ENCODE results near the gene CLDN9. TPM values are rescaled to one million over a fixed set of nuclear protein-coding genes. Genes with fewer than 3 reads are reported as not detected.

Gene CLDN9
- total and polyA plus RNA-seq, 2 experiments from 2014 or later, result 0.09 TPM; not detected in 1

DNA sequence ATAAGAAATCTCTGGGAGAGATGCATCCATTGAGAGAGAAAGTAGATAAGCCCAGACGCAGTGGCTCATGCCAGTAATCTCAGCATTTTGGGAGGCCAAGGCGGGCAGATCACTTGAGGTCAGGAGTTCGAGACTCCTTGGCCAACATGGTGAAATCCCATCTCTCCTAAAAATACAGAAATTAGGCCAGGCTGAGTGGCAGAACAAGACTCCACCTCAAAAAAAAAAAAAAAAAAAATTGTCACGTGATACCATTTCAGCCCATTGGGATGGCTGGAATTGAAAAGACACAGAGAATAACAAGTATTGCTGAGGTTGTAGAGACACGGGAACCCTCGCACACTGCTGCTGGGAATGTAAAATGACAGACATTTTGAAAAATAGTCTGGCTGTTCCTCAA, 49.8 kb downstream of the CLDN9 start:
- Histone ChIP-seq H3K4me1 (ENCODE audit: insufficient read depth) (peaks cover 5% of the 10 kb centered on the region), H3K4me2 (ENCODE audit: unreplicated experiment) (no peak overlapping the region), H3K36me3 (ENCODE audit: low read depth) (no peaks in the 10 kb centered on the region), H3K27ac (no peak overlapping the region), H3K9ac (no peak overlapping the region), H3K9me3 (ENCODE audit: low read depth) (no peaks in the 10 kb centered on the region), H3K27me3 (replicated peaks; ENCODE audit: insufficient read depth) (no peaks in the 10 kb centered on the region), H3K79me2 (ENCODE audit: insufficient read depth) (no peaks in the 10 kb centered on the region), H3K4me3 (no peak overlapping the region), H3K9me2 (ENCODE audit: insufficient read depth) (no peaks in the 10 kb centered on the region), H4K20me1 (ENCODE audit: insufficient read depth) (no peaks in the 10 kb centered on the region), H2AFZ (no peak overlapping the region), H3F3A (ENCODE audit: insufficient read depth) (no peaks in the 10 kb centered on the region)
- 82 to 86% methylated on average over 6 of the region's 6 CpGs for WGBS, 2 experiments (ENCODE audit: low coverage in 1 of 2, low lambda C conversion rate in 2 of 2, missing lambda C conversion rate in 2 of 2)
- DNase-seq, result no peak
- TF ChIP-seq EZH2phosphoT487 (IDR thresholded peaks at IDR 0.05; ENCODE audit: insufficient read depth, low read depth), result no peak
- no peak for TF ChIP-seq EZH2 (IDR thresholded peaks at IDR 0.05; ENCODE audit: insufficient read depth, poor library complexity, severe bottlenecking)
- in situ Hi-C loops (cut with MboI), result no loop called here

DNA sequence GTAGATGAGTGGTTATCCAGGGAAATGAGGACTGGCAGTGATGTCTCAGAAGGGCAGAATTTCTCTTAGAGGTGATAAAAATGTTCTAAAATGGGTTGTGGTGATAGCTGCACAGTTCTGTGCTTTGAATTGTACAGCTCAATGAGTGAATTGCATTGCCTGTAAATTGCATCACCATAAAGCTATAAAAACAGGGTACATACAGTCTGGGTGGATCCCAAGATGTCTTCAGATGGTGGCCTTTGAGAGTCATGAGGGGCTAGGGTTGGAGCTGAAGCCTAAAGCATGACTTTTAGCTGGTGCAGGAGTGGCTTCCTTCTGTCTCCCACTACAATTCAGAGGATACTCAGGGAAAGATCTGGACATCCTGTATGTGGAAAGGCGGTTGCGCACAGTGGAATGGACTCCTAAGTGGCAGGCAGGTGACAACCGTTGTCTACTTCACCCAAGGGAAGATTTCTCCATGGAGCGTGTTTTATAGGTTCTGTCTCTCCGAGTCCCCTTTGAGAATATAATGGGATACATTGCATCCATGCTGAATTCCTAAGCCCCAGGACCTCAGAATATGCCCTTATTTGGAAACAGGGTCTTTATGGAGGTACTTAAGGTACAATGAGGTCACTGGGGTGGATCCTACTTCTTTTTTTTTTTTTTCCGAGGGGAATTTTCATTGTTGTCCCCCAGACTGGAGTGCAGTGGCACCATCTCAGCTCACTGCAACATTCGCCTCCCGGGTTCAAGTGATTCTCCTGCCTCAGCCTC, 51.1 kb downstream of the CLDN9 start:
- H3K27me3 ChIP-seq (replicated peaks; ENCODE audit: insufficient read depth), result no peaks in the 10 kb centered on the region
- H3K4me1 ChIP-seq (ENCODE audit: insufficient read depth), result peaks cover 5% of the 10 kb centered on the region
- 83 to 85% methylated on average over 8 of the region's 8 CpGs for WGBS, 2 experiments (ENCODE audit: low coverage in 1 of 2, low lambda C conversion rate in 2 of 2, missing lambda C conversion rate in 2 of 2)
- H3K4me3 ChIP-seq, result no peak overlapping the region
- TF ChIP-seq EZH2 (IDR thresholded peaks at IDR 0.05; ENCODE audit: insufficient read depth, poor library complexity, severe bottlenecking) (no peak), EZH2phosphoT487 (IDR thresholded peaks at IDR 0.05; ENCODE audit: insufficient read depth, low read depth) (no peak)
- in situ Hi-C loops (cut with MboI), result no loop called here
- no peak overlapping the region for H3K9ac ChIP-seq
- DNase-seq, result no peak
- H2AFZ ChIP-seq, result no peak overlapping the region
- no peak overlapping the region for H3K27ac ChIP-seq
- H3K9me2 ChIP-seq (ENCODE audit: insufficient read depth), result no peaks in the 10 kb centered on the region
- H3K79me2 ChIP-seq (ENCODE audit: insufficient read depth), result no peaks in the 10 kb centered on the region
- H3K4me2 ChIP-seq (ENCODE audit: unreplicated experiment), result no peak overlapping the region
- no peaks in the 10 kb centered on the region for H4K20me1 ChIP-seq (ENCODE audit: insufficient read depth)
- no peaks in the 10 kb centered on the region for H3F3A ChIP-seq (ENCODE audit: insufficient read depth)
- H3K9me3 ChIP-seq (ENCODE audit: low read depth), result no peaks in the 10 kb centered on the region
- no peaks in the 10 kb centered on the region for H3K36me3 ChIP-seq (ENCODE audit: low read depth)

Small RNAs within 50 kb of the gene (small RNA-seq; reads per million reads assigned to genes)
- gene LINC00514 (ENCODE audit: low read depth, low replicate concordance), result not detected

Other genes with a start within 250 kb of the CLDN9 start
- 320 and 713 TPM in 2 replicates for gene ELOB, start 235.6 kb upstream of the CLDN9 start, total RNA-seq (2014; rRNA removed; shearing (Covaris generic))
- 565 and 586 TPM in 2 replicates for gene ELOB, start 235.6 kb upstream of the CLDN9 start, polyA plus RNA-seq (2016; fragmentation: Nextera tagmentation; extraction: Ambion mirVana)
- not detected in 2 replicates for gene PRSS33, start 225.4 kb upstream of the CLDN9 start, total RNA-seq (2014; rRNA removed; shearing (Covaris generic))
- gene PRSS33, start 225.4 kb upstream of the CLDN9 start, polyA plus RNA-seq (2016; fragmentation: Nextera tagmentation; extraction: Ambion mirVana), result not detected in 2 replicates
- not detected in 2 replicates for gene PRSS41, start 214.5 kb upstream of the CLDN9 start, total RNA-seq (2014; rRNA removed; shearing (Covaris generic))
- not detected in 2 replicates for gene PRSS41, start 214.5 kb upstream of the CLDN9 start, polyA plus RNA-seq (2016; fragmentation: Nextera tagmentation; extraction: Ambion mirVana)
- not detected in 2 replicates for gene PRSS21, start 195.7 kb upstream of the CLDN9 start, total RNA-seq (2014; rRNA removed; shearing (Covaris generic))
- not detected in 2 replicates for gene PRSS21, start 195.7 kb upstream of the CLDN9 start, polyA plus RNA-seq (2016; fragmentation: Nextera tagmentation; extraction: Ambion mirVana)
- gene ZG16B, start 182.6 kb upstream of the CLDN9 start, total RNA-seq (2014; rRNA removed; shearing (Covaris generic)), result not detected in 2 replicates
- not detected in 2 replicates for gene ZG16B, start 182.6 kb upstream of the CLDN9 start, polyA plus RNA-seq (2016; fragmentation: Nextera tagmentation; extraction: Ambion mirVana)
- not detected in 2 replicates for gene PRSS22, start 154.8 kb upstream of the CLDN9 start, total RNA-seq (2014; rRNA removed; shearing (Covaris generic))
- not detected in 2 replicates for gene PRSS22, start 154.8 kb upstream of the CLDN9 start, polyA plus RNA-seq (2016; fragmentation: Nextera tagmentation; extraction: Ambion mirVana)
- 60.3 and 112 TPM in 2 replicates for gene FLYWCH2, start 129.7 kb upstream of the CLDN9 start, total RNA-seq (2014; rRNA removed; shearing (Covaris generic))
- 48.6 and 53.6 TPM in 2 replicates for gene FLYWCH2, start 129.7 kb upstream of the CLDN9 start, polyA plus RNA-seq (2016; fragmentation: Nextera tagmentation; extraction: Ambion mirVana)
- 43.3 and 44.7 TPM in 2 replicates for gene FLYWCH1, start 101.0 kb upstream of the CLDN9 start, total RNA-seq (2014; rRNA removed; shearing (Covaris generic))
- gene FLYWCH1, start 101.0 kb upstream of the CLDN9 start, polyA plus RNA-seq (2016; fragmentation: Nextera tagmentation; extraction: Ambion mirVana), result 16.0 and 18.7 TPM in 2 replicates
- not detected in 2 replicates for gene KREMEN2, start 48.6 kb upstream of the CLDN9 start, total RNA-seq (2014; rRNA removed; shearing (Covaris generic))
- not detected in 2 replicates for gene KREMEN2, start 48.6 kb upstream of the CLDN9 start, polyA plus RNA-seq (2016; fragmentation: Nextera tagmentation; extraction: Ambion mirVana)
- gene PAQR4, start 43.6 kb upstream of the CLDN9 start, total RNA-seq (2014; rRNA removed; shearing (Covaris generic)), result 7.7 and 11.3 TPM in 2 replicates
- gene PAQR4, start 43.6 kb upstream of the CLDN9 start, polyA plus RNA-seq (2016; fragmentation: Nextera tagmentation; extraction: Ambion mirVana), result 5.1 and 5.6 TPM in 2 replicates
- 11.0 and 15.6 TPM in 2 replicates for gene PKMYT1, start 32.5 kb upstream of the CLDN9 start, total RNA-seq (2014; rRNA removed; shearing (Covaris generic))
- 21.1 TPM in 2 replicates for gene PKMYT1, start 32.5 kb upstream of the CLDN9 start, polyA plus RNA-seq (2016; fragmentation: Nextera tagmentation; extraction: Ambion mirVana)
- not detected in 2 replicates for gene CLDN6, start 5.3 kb downstream of the CLDN9 start, total RNA-seq (2014; rRNA removed; shearing (Covaris generic))
- gene CLDN6, start 5.3 kb downstream of the CLDN9 start, polyA plus RNA-seq (2016; fragmentation: Nextera tagmentation; extraction: Ambion mirVana), result 0.32 and 0.33 TPM in 2 replicates
- gene TNFRSF12A, start 7.4 kb downstream of the CLDN9 start, total RNA-seq (2014; rRNA removed; shearing (Covaris generic)), result 700 and 735 TPM in 2 replicates
- 864 and 895 TPM in 2 replicates for gene TNFRSF12A, start 7.4 kb downstream of the CLDN9 start, polyA plus RNA-seq (2016; fragmentation: Nextera tagmentation; extraction: Ambion mirVana)
- 5.8 and 7.2 TPM in 2 replicates for gene HCFC1R1, start 11.0 kb downstream of the CLDN9 start, total RNA-seq (2014; rRNA removed; shearing (Covaris generic))
- 53.2 and 60.4 TPM in 2 replicates for gene HCFC1R1, start 11.0 kb downstream of the CLDN9 start, polyA plus RNA-seq (2016; fragmentation: Nextera tagmentation; extraction: Ambion mirVana)
- 12.3 and 17.7 TPM in 2 replicates for gene THOC6, start 11.1 kb downstream of the CLDN9 start, total RNA-seq (2014; rRNA removed; shearing (Covaris generic))
- 18.1 and 22.4 TPM in 2 replicates for gene THOC6, start 11.1 kb downstream of the CLDN9 start, polyA plus RNA-seq (2016; fragmentation: Nextera tagmentation; extraction: Ambion mirVana)
- gene BICDL2, start 24.0 kb downstream of the CLDN9 start, total RNA-seq (2014; rRNA removed; shearing (Covaris generic)), result 0.11 TPM in 1 of 2 replicates, not detected in the other
- 0.30 and 0.63 TPM in 2 replicates for gene BICDL2, start 24.0 kb downstream of the CLDN9 start, polyA plus RNA-seq (2016; fragmentation: Nextera tagmentation; extraction: Ambion mirVana)
- gene MMP25, start 33.6 kb downstream of the CLDN9 start, total RNA-seq (2014; rRNA removed; shearing (Covaris generic)), result not detected in 2 replicates
- 0.16 and 0.23 TPM in 2 replicates for gene MMP25, start 33.6 kb downstream of the CLDN9 start, polyA plus RNA-seq (2016; fragmentation: Nextera tagmentation; extraction: Ambion mirVana)
- gene IL32, start 52.7 kb downstream of the CLDN9 start, total RNA-seq (2014; rRNA removed; shearing (Covaris generic)), result 0.76 TPM in 1 of 2 replicates, not detected in the other
- gene IL32, start 52.7 kb downstream of the CLDN9 start, polyA plus RNA-seq (2016; fragmentation: Nextera tagmentation; extraction: Ambion mirVana), result 0.56 and 1.0 TPM in 2 replicates
- gene ZSCAN10, start 86.4 kb downstream of the CLDN9 start, total RNA-seq (2014; rRNA removed; shearing (Covaris generic)), result not detected in 2 replicates
- gene ZSCAN10, start 86.4 kb downstream of the CLDN9 start, polyA plus RNA-seq (2016; fragmentation: Nextera tagmentation; extraction: Ambion mirVana), result 0.08 TPM in 1 of 2 replicates, not detected in the other
- 12.5 and 14.6 TPM in 2 replicates for gene ZNF205, start 99.7 kb downstream of the CLDN9 start, total RNA-seq (2014; rRNA removed; shearing (Covaris generic))
- 4.2 and 4.4 TPM in 2 replicates for gene ZNF205, start 99.7 kb downstream of the CLDN9 start, polyA plus RNA-seq (2016; fragmentation: Nextera tagmentation; extraction: Ambion mirVana)
- 7.3 and 7.7 TPM in 2 replicates for gene ZNF213, start 122.1 kb downstream of the CLDN9 start, total RNA-seq (2014; rRNA removed; shearing (Covaris generic))
- 5.3 and 5.4 TPM in 2 replicates for gene ZNF213, start 122.1 kb downstream of the CLDN9 start, polyA plus RNA-seq (2016; fragmentation: Nextera tagmentation; extraction: Ambion mirVana)
- 5.3 TPM in 1 of 2 replicates, not detected in the other for gene OR1F1, start 175.3 kb downstream of the CLDN9 start, total RNA-seq (2014; rRNA removed; shearing (Covaris generic))
- gene OR1F1, start 175.3 kb downstream of the CLDN9 start, polyA plus RNA-seq (2016; fragmentation: Nextera tagmentation; extraction: Ambion mirVana), result not detected in 2 replicates
- 6.2 and 10.3 TPM in 2 replicates for gene ZNF200, start 222.2 kb downstream of the CLDN9 start, total RNA-seq (2014; rRNA removed; shearing (Covaris generic))
- gene ZNF200, start 222.2 kb downstream of the CLDN9 start, polyA plus RNA-seq (2016; fragmentation: Nextera tagmentation; extraction: Ambion mirVana), result 7.0 and 7.8 TPM in 2 replicates
- gene MEFV, start 243.7 kb downstream of the CLDN9 start, total RNA-seq (2014; rRNA removed; shearing (Covaris generic)), result not detected in 2 replicates
- gene MEFV, start 243.7 kb downstream of the CLDN9 start, polyA plus RNA-seq (2016; fragmentation: Nextera tagmentation; extraction: Ambion mirVana), result not detected in 2 replicates

All from GM23248 (cell line).